ENCODE data around the gene RNF138.
"Not testable (repeated sequence)": the region's sequence is repeated elsewhere in the genome, so short reads cannot be mapped to it uniquely, and the experiment has no call there.

Gene RNF138

GRCh38 chr18:32175265-32175664, 83.6 kb downstream of the RNF138 start:
- DNase-seq (ENCODE audit: low read depth): no peak

GRCh38 chr18:32176745-32177144, 85.1 kb downstream of the RNF138 start:
- DNase-seq (ENCODE audit: low read depth): not testable (repeated sequence)

GRCh38 chr18:32177530-32177929, 85.9 kb downstream of the RNF138 start:
- no peak for DNase-seq (ENCODE audit: low read depth)
